Prostate gland (tissue), 2 donors: ENCODE results near the gene RFNG. TPM values are rescaled to one million over a fixed set of nuclear protein-coding genes. Genes with fewer than 3 reads are reported as not detected.

Experiments
- DNase-seq: peaks from one replicate; pipeline ENCODE4 v3.0.0-alpha.2; 2019; ENCODE audit warnings: low spot score
- H3K27ac ChIP-seq, 2 donors: fragments of 200-600 bp; sonication (generic); 2 replicates each; pipeline ENCODE4 v1.5.1; 2017 to 2019
- H3K27me3 ChIP-seq: fragments of 200-600 bp; sonication (generic); replicated peaks from 2 replicates; pipeline ENCODE4 v1.5.1; 2019; ENCODE audit not compliant: insufficient read depth
- H3K36me3 ChIP-seq, 2 donors: fragments of 200-600 bp; sonication (generic); 1 replicate in 1 of 2; 2 replicates in 1 of 2; pipeline versions ENCODE4 v1.5.1 to v1.8.1; 2017 to 2019
- H3K4me1 ChIP-seq: fragments of 200-600 bp; sonication (generic); replicated peaks from 2 replicates; pipeline ENCODE4 v1.5.1; 2019
- H3K4me3 ChIP-seq, 2 donors: fragments of 200-600 bp; sonication (generic); 2 replicates each; pipeline ENCODE4 v1.5.1; 2017 to 2019
- H3K9me3 ChIP-seq: fragments of 200-600 bp; sonication (generic); 2 replicates; pipeline ENCODE4 v1.5.1; 2017
- CTCF ChIP-seq, 4 experiments: fragments of 200-600 bp in 2 of 4; fragments of 450-650 bp in 2 of 4; sonication (generic) in 2 of 4; IDR thresholded peaks; 1 replicate in 3 of 4; 2 replicates in 1 of 4; pipeline ENCODE4 v1.5.1; 2016 to 2019; ENCODE audit warnings: antibody characterized with exemption in 4 of 4, mild to moderate bottlenecking in 2 of 4, moderate library complexity in 2 of 4
- POLR2A ChIP-seq: fragments of 450-650 bp; IDR thresholded peaks from one replicate; pipeline ENCODE4 v1.6.1; 2016; ENCODE audit warnings: antibody characterized with exemption, mild to moderate bottlenecking
- POLR2AphosphoS5 ChIP-seq: sonication (generic); formaldehyde crosslinking; IDR thresholded peaks from one replicate; pipeline ENCODE4 v1.6.1; 2017; ENCODE audit warnings: antibody characterized with exemption
- WGBS: methylation state at CpG from one replicate; pipeline ENCODE4 v1.1.5; 2018; 5-methylcytosine and 5-hydroxymethylcytosine counted together
- intact Hi-C: fragments of 100-400 bp; cut with DNase I; formaldehyde crosslinking; loops from one replicate; pipeline ENCODE4 v1.14.2; 2022
- total RNA-seq, 2 donors: library from RNA; depleted of rRNA; stranded (reverse); fragments of >200 nt; gene quantifications; one replicate each; pipeline ENCODE4 v1.1.0, GENCODE V29; 2016

The RFNG gene
- total RNA-seq, 2 donors from 2014 or later: 48.8 to 92.7 TPM

- Histone ChIP-seq H3K9me3 (no peaks in the 10 kb centered on the region), H3K27ac (no peak overlapping the region), H3K4me1 (no peaks in the 10 kb centered on the region), H3K27me3 (no peaks in the 10 kb centered on the region), H3K4me3 (no peak overlapping the region), H3K36me3 (no peaks in the 10 kb centered on the region)
- intact Hi-C loops: no loop called here
- no peak for DNase-seq
- no peak for TF ChIP-seq POLR2AphosphoS5
- TF ChIP-seq POLR2A: no peak
- TF ChIP-seq CTCF (IDR thresholded peaks at IDR 0.05): no peak
These were observed 19.0 kb upstream of the RFNG start for GRCh38 chr17:82070611-82071010.

GRCh38 chr17:82065638-82066303 lies 14.2 kb upstream of the RFNG start, which contains the start of gene DUS1L:
TSS of gene DUS1L (minus strand) at chr17:82065804. CDS start at chr17:82065059, 745 bp downstream.
- intact Hi-C loops: no loop called here
- no peak for DNase-seq
- Histone ChIP-seq H3K9me3 (no peaks in the 10 kb centered on the region), H3K27me3 (no peaks in the 10 kb centered on the region), H3K36me3 (no peaks in the 10 kb centered on the region), H3K27ac (peak within 1 kb of the TSS; percentile 83 to 85), H3K4me3 (peak within 1 kb of the TSS; percentile 59 to 72), H3K4me1 (peaks cover 19% of the 10 kb centered on the region)
- TF ChIP-seq POLR2AphosphoS5 (peak; percentile 64), POLR2A (no peak), CTCF (IDR thresholded peaks at IDR 0.05) (peak in 2 of 4 experiments; percentile 7 to 24)
- WGBS: 19% methylated on average over 57 of the region's 88 CpGs

- H3K4me1 ChIP-seq: peaks cover 20% of the 10 kb centered on the region
- peak overlapping the region; percentile 59 to 72 for H3K4me3 ChIP-seq
- no peaks in the 10 kb centered on the region for H3K9me3 ChIP-seq
- no peak for DNase-seq
- no peaks in the 10 kb centered on the region for H3K27me3 ChIP-seq
- intact Hi-C loops: no loop called here
- WGBS: 1% methylated on average over 17 of the region's 47 CpGs
- H3K36me3 ChIP-seq: peaks cover 0 to 3% of the 10 kb centered on the region in 2 donors
- H3K27ac ChIP-seq: peak overlapping the region; percentile 80 to 85
- TF ChIP-seq CTCF (IDR thresholded peaks at IDR 0.05) (no peak), POLR2AphosphoS5 (no peak)
These were observed 13.6 kb upstream of the RFNG start for GRCh38 chr17:82065193-82065637.

GRCh38 chr17:82064433-82065192 lies 13.0 kb upstream of the RFNG start:
- 16% methylated on average over 22 of the region's 36 CpGs for WGBS
- Histone ChIP-seq H3K27ac (peak overlapping the region; percentile 80 to 85), H3K9me3 (no peaks in the 10 kb centered on the region), H3K4me1 (peaks cover 20% of the 10 kb centered on the region), H3K27me3 (no peaks in the 10 kb centered on the region), H3K4me3 (peak overlapping the region; percentile 59 to 72), H3K36me3 (peaks cover 0 to 5% of the 10 kb centered on the region in 2 donors)
- TF ChIP-seq POLR2A (no peak), POLR2AphosphoS5 (no peak), CTCF (IDR thresholded peaks at IDR 0.05) (no peak)
- no peak for DNase-seq
- intact Hi-C loops: no loop called here
